ENCODE data around the gene CCDC50. TPM values are rescaled to one million over a fixed set of nuclear protein-coding genes. Genes with fewer than 3 reads are reported as not detected.
A peak's percentile ranks its signal among the peaks of the same experiment; 100 is the strongest.

CCDC50 gene
- total RNA-seq, 1 experiment from 2014 or later = 21.0 TPM

DNA sequence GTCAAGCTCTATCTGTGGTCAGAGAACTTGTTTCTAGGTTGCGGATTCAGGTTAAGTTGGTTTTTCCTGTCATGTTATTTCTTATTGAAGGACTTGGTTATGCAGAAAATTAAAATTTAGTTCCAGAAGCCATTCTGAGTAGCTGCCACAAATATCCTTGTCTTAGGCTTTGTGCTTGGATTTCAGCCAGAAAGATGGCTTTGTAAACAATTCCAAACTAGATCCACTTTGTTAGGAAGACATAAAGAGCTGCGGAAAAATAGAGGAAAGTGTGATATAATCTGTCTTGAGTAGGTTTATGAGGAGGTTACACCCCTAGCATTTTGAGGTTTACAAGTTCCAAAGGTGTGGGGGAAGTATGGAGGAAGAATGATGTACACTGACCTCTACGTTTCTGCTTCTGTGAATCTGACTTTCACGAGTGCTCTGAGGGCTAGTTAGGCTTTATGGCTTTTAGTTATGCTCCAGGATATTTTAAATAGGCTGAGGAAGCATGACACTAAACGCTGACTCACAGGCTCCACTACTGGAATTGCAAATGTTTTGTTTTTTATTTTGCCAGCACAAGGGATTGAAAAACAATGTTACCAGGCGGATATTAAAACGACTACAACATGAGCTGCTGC, 47.4 kb downstream of the CCDC50 start:
- TF ChIP-seq, protein P1, sequence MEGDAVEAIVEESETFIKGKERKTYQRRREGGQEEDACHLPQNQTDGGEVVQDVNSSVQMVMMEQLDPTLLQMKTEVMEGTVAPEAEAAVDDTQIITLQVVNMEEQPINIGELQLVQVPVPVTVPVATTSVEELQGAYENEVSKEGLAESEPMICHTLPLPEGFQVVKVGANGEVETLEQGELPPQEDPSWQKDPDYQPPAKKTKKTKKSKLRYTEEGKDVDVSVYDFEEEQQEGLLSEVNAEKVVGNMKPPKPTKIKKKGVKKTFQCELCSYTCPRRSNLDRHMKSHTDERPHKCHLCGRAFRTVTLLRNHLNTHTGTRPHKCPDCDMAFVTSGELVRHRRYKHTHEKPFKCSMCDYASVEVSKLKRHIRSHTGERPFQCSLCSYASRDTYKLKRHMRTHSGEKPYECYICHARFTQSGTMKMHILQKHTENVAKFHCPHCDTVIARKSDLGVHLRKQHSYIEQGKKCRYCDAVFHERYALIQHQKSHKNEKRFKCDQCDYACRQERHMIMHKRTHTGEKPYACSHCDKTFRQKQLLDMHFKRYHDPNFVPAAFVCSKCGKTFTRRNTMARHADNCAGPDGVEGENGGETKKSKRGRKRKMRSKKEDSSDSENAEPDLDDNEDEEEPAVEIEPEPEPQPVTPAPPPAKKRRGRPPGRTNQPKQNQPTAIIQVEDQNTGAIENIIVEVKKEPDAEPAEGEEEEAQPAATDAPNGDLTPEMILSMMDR (conservative IDR thresholded peaks at IDR 0.05) = no peak
- H3K18ac ChIP-seq (ENCODE audit: insufficient read length, low read depth, low read length) = no peak overlapping the region
- no peak overlapping the region for H2AK5ac ChIP-seq (ENCODE audit: insufficient read length, low read length)
- peaks cover 11 to 20% (median 15%) of the 10 kb centered on the region in 3 experiments for H3K36me3 Mint-ChIP-seq (ENCODE audit: insufficient read depth in 1 of 3, low read depth in 3 of 3)
- no peak overlapping the region for H3K9ac ChIP-seq (ENCODE audit: extremely low read depth, insufficient read length, low read length)
- H3K27me3 Mint-ChIP-seq (ENCODE audit: low read depth) = no peaks in the 10 kb centered on the region
- no peak overlapping the region for H2BK15ac ChIP-seq (ENCODE audit: low read depth, low read length)
- no CpG with 5 or more reads among the region's 7 CpGs for WGBS (ENCODE audit: extremely low coverage, insufficient read length, low lambda C conversion rate)
- H2BK5ac ChIP-seq (ENCODE audit: insufficient read length, low read length) = no peak overlapping the region
- no peak overlapping the region for H3K4me3 Mint-ChIP-seq
- no peak overlapping the region for H3T11ph ChIP-seq (ENCODE audit: low read length)
- no peak overlapping the region for H3K56ac ChIP-seq (ENCODE audit: insufficient read length, low read depth, low read length)
- H2AFZ ChIP-seq (ENCODE audit: low read length) = no peak overlapping the region
- no peak overlapping the region for H3K14ac ChIP-seq (ENCODE audit: insufficient read depth, low read length)
- H3K9me3 Mint-ChIP-seq = no peaks in the 10 kb centered on the region
- no peaks in the 10 kb centered on the region for H4K20me1 ChIP-seq (ENCODE audit: control insufficient read depth, insufficient read depth, insufficient read length)
- DNase-seq = no peak
- H2BK120ac ChIP-seq (ENCODE audit: low read depth, low read length, poor library complexity, severe bottlenecking) = no peak overlapping the region
- no peaks in the 10 kb centered on the region; the same call in 1 of the 2 replicates for H3K4me1 ChIP-seq (ENCODE audit: insufficient read depth, low read length)
- no peak overlapping the region for H3K4ac ChIP-seq (ENCODE audit: low read depth, low read length)
- no peaks in the 10 kb centered on the region for H3K23me2 ChIP-seq (ENCODE audit: insufficient read length, low read depth, low read length, poor library complexity, severe bottlenecking)
- H2BK20ac ChIP-seq (ENCODE audit: low read depth, low read length, poor library complexity, severe bottlenecking) = no peak overlapping the region
- H3K27ac ChIP-seq (ENCODE audit: insufficient read length, low read depth, low read length) = no peak overlapping the region
- H3K9me3 ChIP-seq (ENCODE audit: control insufficient read depth, low read depth, low read length) = no peaks in the 10 kb centered on the region
- H3K4me2 ChIP-seq (ENCODE audit: insufficient read depth, insufficient read length, low read length) = no peak overlapping the region
- no peaks in the 10 kb centered on the region for H3K79me1 ChIP-seq (ENCODE audit: insufficient read depth, low read depth, low read length, poor library complexity, severe bottlenecking)
- H3K23ac ChIP-seq (ENCODE audit: insufficient read length, low read depth, low read length) = no peak overlapping the region
- H3K4me1 Mint-ChIP-seq = peaks cover 12 to 13% of the 10 kb centered on the region in 2 experiments
- no peak overlapping the region for H4K8ac ChIP-seq (replicated peaks; ENCODE audit: insufficient read length, low read depth, low read length)
- H3K79me2 ChIP-seq (ENCODE audit: insufficient read depth, low read length) = no peaks in the 10 kb centered on the region
- H2BK12ac ChIP-seq (ENCODE audit: insufficient read length, low read depth, low read length) = no peak overlapping the region
- peak overlapping the region in 2 of 3 experiments; percentile 8 to 68; a peak in 5 of 7 replicates for H3K27ac Mint-ChIP-seq
- H4K91ac ChIP-seq (ENCODE audit: insufficient read length, low read depth, low read length) = no peak overlapping the region
- H3K27me3 ChIP-seq (ENCODE audit: insufficient read depth, low read length) = no peaks in the 10 kb centered on the region
- H4K5ac ChIP-seq (ENCODE audit: insufficient read length, low read depth, low read length) = no peak overlapping the region

Data from H9 (cell line).